CD14-positive monocyte (primary cell): ENCODE data around the gene PATJ. TPM values are rescaled to one million over a fixed set of nuclear protein-coding genes. Genes with fewer than 3 reads are reported as not detected.
"Not testable (repeated sequence)": the region's sequence is repeated elsewhere in the genome, so short reads cannot be mapped to it uniquely, and the experiment has no call there.

Experiments
- DNase-seq, 3 donors: peaks; one replicate each; pipeline ENCODE4 v3.0.0-alpha.2; 2011 to 2022
- H2AFZ ChIP-seq: 2 replicates; pipeline ENCODE4 v1.6.0; 2012; ENCODE audit warnings: mild to moderate bottlenecking, low read depth, low read length, inconsistent platforms; ENCODE audit not compliant: insufficient read depth, poor library complexity, severe bottlenecking
- H3K27ac ChIP-seq, 2 donors: 1 replicate in 1 of 2; 2 replicates in 1 of 2; pipeline ENCODE4 v1.5.1; 2012 to 2013; ENCODE audit warnings: low read length in 2 of 2, control low read depth in 1 of 2, inconsistent platforms in 1 of 2, low read depth in 1 of 2, mild to moderate bottlenecking in 1 of 2
- H3K27me3 ChIP-seq, 2 donors: one replicate each; pipeline versions ENCODE4 v1.6.0 to v1.6.1; 2011 to 2013; ENCODE audit warnings: low read length in 2 of 2; ENCODE audit not compliant: control insufficient read depth in 2 of 2, insufficient read depth in 2 of 2
- H3K36me3 ChIP-seq, 2 donors: replicated peaks in 1 of 2; 1 replicate in 1 of 2; 2 replicates in 1 of 2; pipeline versions ENCODE4 v1.5.1 to v1.6.1; 2012 to 2013; ENCODE audit warnings: low read length in 2 of 2, control low read depth in 1 of 2, inconsistent platforms in 1 of 2, mild to moderate bottlenecking in 1 of 2; ENCODE audit not compliant: insufficient read depth in 2 of 2, control insufficient read depth in 1 of 2
- H3K4me1 ChIP-seq, 2 donors: 1 replicate in 1 of 2; 2 replicates in 1 of 2; pipeline versions ENCODE4 v1.5.1 to v1.6.1; 2012 to 2013; ENCODE audit warnings: low read length in 2 of 2, control low read depth in 1 of 2, inconsistent platforms in 1 of 2, mild to moderate bottlenecking in 1 of 2, moderate library complexity in 1 of 2; ENCODE audit not compliant: insufficient read depth in 2 of 2, control insufficient read depth in 1 of 2
- H3K4me2 ChIP-seq: replicated peaks from 2 replicates; pipeline ENCODE3; 2012; ENCODE audit warnings: low read length, moderate library complexity, mild to moderate bottlenecking; ENCODE audit not compliant: poor library complexity, severe bottlenecking; ENCODE audit errors: extremely low read depth
- H3K4me3 ChIP-seq, 3 experiments: fragments of 200-600 bp in 1 of 3; sonication (generic) in 1 of 3; replicated peaks in 1 of 3; 1 replicate in 2 of 3; 2 replicates in 1 of 3; pipeline ENCODE4 v1.5.1; 2011 to 2013; ENCODE audit warnings: low read length in 3 of 3, mild to moderate bottlenecking in 3 of 3, control low read depth in 2 of 3, low read depth in 2 of 3, inconsistent platforms in 1 of 3, moderate library complexity in 1 of 3
- H3K79me2 ChIP-seq: 2 replicates; pipeline ENCODE4 v1.6.0; 2012; ENCODE audit warnings: mild to moderate bottlenecking, control low read depth, inconsistent platforms, low read length, moderate library complexity; ENCODE audit not compliant: insufficient read depth
- H3K9ac ChIP-seq: 2 replicates; pipeline ENCODE4 v1.6.0; 2017; ENCODE audit warnings: low read length, mild to moderate bottlenecking; ENCODE audit not compliant: insufficient read depth, poor library complexity, severe bottlenecking
- H3K9me3 ChIP-seq, 2 donors: replicated peaks in 1 of 2; 1 replicate in 1 of 2; 2 replicates in 1 of 2; pipeline versions ENCODE4 v1.5.1 to v1.6.1; 2012 to 2013; ENCODE audit warnings: low read length in 2 of 2, control low read depth in 1 of 2; ENCODE audit not compliant: control insufficient read depth in 1 of 2, insufficient read depth in 1 of 2
- H4K20me1 ChIP-seq: 2 replicates; pipeline ENCODE4 v1.6.0; 2012; ENCODE audit warnings: mild to moderate bottlenecking, low read length, control low read depth, moderate library complexity; ENCODE audit not compliant: insufficient read depth
- H3K27ac Mint-ChIP-seq, 7 donors: one replicate each; pipeline ENCODE4 v1.8.0; 2020; ENCODE audit warnings: mild to moderate bottlenecking in 7 of 7, mixed read lengths in 7 of 7, moderate library complexity in 6 of 7, inconsistent platforms in 2 of 7
- H3K27me3 Mint-ChIP-seq, 3 donors: one replicate each; pipeline ENCODE4 v1.8.0; 2021 to 2022; ENCODE audit warnings: low read depth in 3 of 3, mild to moderate bottlenecking in 3 of 3, mixed read lengths in 3 of 3, moderate library complexity in 3 of 3, inconsistent platforms in 1 of 3
- H3K36me3 Mint-ChIP-seq, 2 donors: one replicate each; pipeline ENCODE4 v1.8.0; 2020; ENCODE audit warnings: mixed read lengths in 2 of 2, inconsistent platforms in 1 of 2, mild to moderate bottlenecking in 1 of 2
- H3K4me1 Mint-ChIP-seq: one replicate; pipeline ENCODE4 v1.8.0; 2020; ENCODE audit warnings: mild to moderate bottlenecking, mixed read lengths
- H3K4me3 Mint-ChIP-seq, 2 donors: one replicate each; pipeline ENCODE4 v1.8.0; 2020; ENCODE audit warnings: mild to moderate bottlenecking in 2 of 2, mixed read lengths in 2 of 2, moderate library complexity in 1 of 2
- H3K9me3 Mint-ChIP-seq, 7 donors: one replicate each; pipeline ENCODE4 v1.8.0; 2020 to 2022; ENCODE audit warnings: mixed read lengths in 7 of 7, mild to moderate bottlenecking in 6 of 7, moderate library complexity in 6 of 7, inconsistent platforms in 2 of 7
- CTCF ChIP-seq: fragments of 200-600 bp; IDR thresholded peaks from one replicate; pipeline ENCODE4 v1.8.0; 2022; ENCODE audit warnings: antibody characterized with exemption, mild to moderate bottlenecking
- WGBS: methylation state at CpG from one replicate; pipeline ENCODE4 v1.1.5; 2013; ENCODE audit warnings: missing lambda C conversion rate; ENCODE audit not compliant: insufficient coverage; 5-methylcytosine and 5-hydroxymethylcytosine counted together
- intact Hi-C, 2 donors: fragments of 100-400 bp; cut with micrococcal nuclease; formaldehyde crosslinking; loops; one replicate each; pipeline versions ENCODE4 v1.15.0 to v1.15.1; 2023
- polyA plus RNA-seq, 3 donors: library from polyadenylated mRNA; depleted of rRNA in 1 of 3; unstranded in 2 of 3; stranded (reverse) in 1 of 3; fragments of 300-500 nt in 2 of 3; fragments of >200 nt in 1 of 3; fragmentation: Illumina TruSeq in 2 of 3; gene quantifications; 1 replicate in 2 of 3; 2 replicates in 1 of 3; pipeline ENCODE4 v1.2.3, GENCODE V29; 2012 to 2021

PATJ gene
- polyA plus RNA-seq, 3 donors, result 0.01 to 0.23 TPM; not detected in 1

GRCh38 chr1:61797045-61797755 is 54.9 kb downstream of the PATJ start:
- no peak overlapping the region for H3K4me2 ChIP-seq
- H3K4me1 ChIP-seq, result no peaks in the 10 kb centered on the region
- H4K20me1 ChIP-seq, result no peaks in the 10 kb centered on the region
- Mint-ChIP-seq H3K36me3 (no peaks in the 10 kb centered on the region), H3K4me3 (no peak overlapping the region), H3K9me3 (no peaks in the 10 kb centered on the region), H3K27me3 (peaks cover 0 to 3% (median 2%) of the 10 kb centered on the region in 3 donors), H3K4me1 (peaks cover 6% of the 10 kb centered on the region), H3K27ac (no peak overlapping the region)
- intact Hi-C loops, result no loop called here
- TF ChIP-seq CTCF, result no peak
- no peak overlapping the region for H3K9ac ChIP-seq
- no peak for DNase-seq
- no peaks in the 10 kb centered on the region for H3K27me3 ChIP-seq
- H3K79me2 ChIP-seq, result no peaks in the 10 kb centered on the region
- H3K4me3 ChIP-seq, result no peak overlapping the region
- H3K36me3 ChIP-seq, result no peaks in the 10 kb centered on the region
- 50% methylated on average over 4 of the region's 10 CpGs for WGBS
- H3K9me3 ChIP-seq, result no peaks in the 10 kb centered on the region
- H2AFZ ChIP-seq, result no peak overlapping the region
- H3K27ac ChIP-seq, result no peak overlapping the region

- H3K9ac ChIP-seq, H3K4me2 ChIP-seq, H3K79me2 ChIP-seq, H3K36me3 Mint-ChIP-seq, H3K4me3 Mint-ChIP-seq, H3K4me3 ChIP-seq, H3K4me1 ChIP-seq, H4K20me1 ChIP-seq, H3K27ac ChIP-seq, H3K27me3 ChIP-seq, H3K9me3 Mint-ChIP-seq, H3K36me3 ChIP-seq, H2AFZ ChIP-seq, H3K27ac Mint-ChIP-seq, H3K4me1 Mint-ChIP-seq, H3K27me3 Mint-ChIP-seq, intact Hi-C loops, DNase-seq, H3K9me3 ChIP-seq: not testable (repeated sequence)
- WGBS, result no CpG with 5 or more reads among the region's 1 CpG
Observed at GRCh38 chr1:61801047-61801446, 58.8 kb downstream of the PATJ start.
